ENCODE data around the gene HOTAIR.

- TF ChIP-seq CTCF (IDR thresholded peaks at IDR 0.05; ENCODE audit: low read depth, low read length, missing input control) (no peak), TAF1 (conservative IDR thresholded peaks at IDR 0.05) (no peak), MAX (IDR thresholded peaks at IDR 0.05) (no peak), JUND (IDR thresholded peaks at IDR 0.05) (no peak), RXRA (IDR thresholded peaks at IDR 0.05) (no peak), FOXA1 (IDR thresholded peaks at IDR 0.05) (no peak), YY1 (IDR thresholded peaks at IDR 0.05) (no peak), HNF4A (conservative IDR thresholded peaks at IDR 0.05) (no peak), SP1 (IDR thresholded peaks at IDR 0.05) (no peak), GABPA (IDR thresholded peaks at IDR 0.05 in 1 of 2, conservative IDR thresholded peaks at IDR 0.05 in 1 of 2) (no peak)
- TF ChIP-seq, protein P1, sequence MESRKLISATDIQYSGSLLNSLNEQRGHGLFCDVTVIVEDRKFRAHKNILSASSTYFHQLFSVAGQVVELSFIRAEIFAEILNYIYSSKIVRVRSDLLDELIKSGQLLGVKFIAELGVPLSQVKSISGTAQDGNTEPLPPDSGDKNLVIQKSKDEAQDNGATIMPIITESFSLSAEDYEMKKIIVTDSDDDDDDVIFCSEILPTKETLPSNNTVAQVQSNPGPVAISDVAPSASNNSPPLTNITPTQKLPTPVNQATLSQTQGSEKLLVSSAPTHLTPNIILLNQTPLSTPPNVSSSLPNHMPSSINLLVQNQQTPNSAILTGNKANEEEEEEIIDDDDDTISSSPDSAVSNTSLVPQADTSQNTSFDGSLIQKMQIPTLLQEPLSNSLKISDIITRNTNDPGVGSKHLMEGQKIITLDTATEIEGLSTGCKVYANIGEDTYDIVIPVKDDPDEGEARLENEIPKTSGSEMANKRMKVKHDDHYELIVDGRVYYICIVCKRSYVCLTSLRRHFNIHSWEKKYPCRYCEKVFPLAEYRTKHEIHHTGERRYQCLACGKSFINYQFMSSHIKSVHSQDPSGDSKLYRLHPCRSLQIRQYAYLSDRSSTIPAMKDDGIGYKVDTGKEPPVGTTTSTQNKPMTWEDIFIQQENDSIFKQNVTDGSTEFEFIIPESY (IDR thresholded peaks at IDR 0.05): no peak
- TF ChIP-seq, protein P2, sequence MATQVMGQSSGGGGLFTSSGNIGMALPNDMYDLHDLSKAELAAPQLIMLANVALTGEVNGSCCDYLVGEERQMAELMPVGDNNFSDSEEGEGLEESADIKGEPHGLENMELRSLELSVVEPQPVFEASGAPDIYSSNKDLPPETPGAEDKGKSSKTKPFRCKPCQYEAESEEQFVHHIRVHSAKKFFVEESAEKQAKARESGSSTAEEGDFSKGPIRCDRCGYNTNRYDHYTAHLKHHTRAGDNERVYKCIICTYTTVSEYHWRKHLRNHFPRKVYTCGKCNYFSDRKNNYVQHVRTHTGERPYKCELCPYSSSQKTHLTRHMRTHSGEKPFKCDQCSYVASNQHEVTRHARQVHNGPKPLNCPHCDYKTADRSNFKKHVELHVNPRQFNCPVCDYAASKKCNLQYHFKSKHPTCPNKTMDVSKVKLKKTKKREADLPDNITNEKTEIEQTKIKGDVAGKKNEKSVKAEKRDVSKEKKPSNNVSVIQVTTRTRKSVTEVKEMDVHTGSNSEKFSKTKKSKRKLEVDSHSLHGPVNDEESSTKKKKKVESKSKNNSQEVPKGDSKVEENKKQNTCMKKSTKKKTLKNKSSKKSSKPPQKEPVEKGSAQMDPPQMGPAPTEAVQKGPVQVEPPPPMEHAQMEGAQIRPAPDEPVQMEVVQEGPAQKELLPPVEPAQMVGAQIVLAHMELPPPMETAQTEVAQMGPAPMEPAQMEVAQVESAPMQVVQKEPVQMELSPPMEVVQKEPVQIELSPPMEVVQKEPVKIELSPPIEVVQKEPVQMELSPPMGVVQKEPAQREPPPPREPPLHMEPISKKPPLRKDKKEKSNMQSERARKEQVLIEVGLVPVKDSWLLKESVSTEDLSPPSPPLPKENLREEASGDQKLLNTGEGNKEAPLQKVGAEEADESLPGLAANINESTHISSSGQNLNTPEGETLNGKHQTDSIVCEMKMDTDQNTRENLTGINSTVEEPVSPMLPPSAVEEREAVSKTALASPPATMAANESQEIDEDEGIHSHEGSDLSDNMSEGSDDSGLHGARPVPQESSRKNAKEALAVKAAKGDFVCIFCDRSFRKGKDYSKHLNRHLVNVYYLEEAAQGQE (IDR thresholded peaks at IDR 0.05): no peak
Measured at GRCh38 chr12:53958128-53958527, 16.6 kb downstream of the HOTAIR start.
